Measurements from ENCODE around the gene FAM53B. TPM values are rescaled to one million over a fixed set of nuclear protein-coding genes. Genes with fewer than 3 reads are reported as not detected.
A peak's percentile ranks its signal among the peaks of the same experiment; 100 is the strongest.

Gene FAM53B
- total RNA-seq, 2 donors from 2014 or later = 16.6 to 21.8 TPM

DNA sequence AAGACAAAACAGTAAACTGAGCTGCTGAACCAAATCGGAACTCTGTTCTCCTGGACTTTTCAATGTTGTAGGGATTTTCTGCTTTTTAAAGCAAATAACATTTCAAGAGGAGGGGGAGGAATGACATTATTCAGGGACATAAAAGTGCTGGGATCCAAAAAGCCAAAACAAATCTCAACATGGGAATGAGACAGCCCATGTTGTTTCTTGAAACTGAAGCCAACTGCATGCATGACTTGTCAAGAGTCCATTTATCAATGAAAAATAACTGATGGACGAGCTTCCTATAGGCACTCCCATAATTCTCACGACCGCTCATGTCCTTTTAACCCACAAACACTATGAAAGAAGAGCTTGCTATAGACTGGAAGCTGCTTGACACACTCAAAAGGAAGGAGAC lies 27.8 kb downstream of the FAM53B start:
- H3K27ac Mint-ChIP-seq = peak overlapping the region; percentile 31 to 57

DNA sequence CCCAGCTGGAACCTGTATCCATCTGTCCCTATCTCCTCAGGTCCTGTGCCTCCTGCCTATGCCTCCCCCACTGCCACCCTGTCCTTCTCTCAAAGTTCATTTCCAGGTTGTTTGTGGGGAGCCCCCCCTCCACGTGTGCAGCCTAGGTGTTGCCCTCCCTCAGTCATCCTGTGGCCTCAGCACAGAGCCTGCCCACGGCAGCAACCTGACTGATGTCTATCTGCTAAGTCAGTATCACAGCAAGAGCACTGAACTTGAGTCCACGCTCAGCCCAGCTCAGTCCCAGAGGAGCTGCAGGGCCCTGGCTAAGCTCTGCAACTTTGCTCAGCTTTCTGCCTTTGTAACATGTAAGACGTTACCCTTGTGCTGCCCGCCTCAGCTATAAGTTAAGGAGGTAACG lies 28.7 kb downstream of the FAM53B start:
- no peaks in the 10 kb centered on the region for H3K27me3 Mint-ChIP-seq

More for the DNA sequence above, 27.8 kb downstream of the FAM53B start:
- Mint-ChIP-seq H3K4me3 (peak overlapping the region; percentile 79), H3K9me3 (no peaks in the 10 kb centered on the region), H3K4me1 (ENCODE audit: low read depth in 2 of 2) (peaks cover 61 to 79% of the 10 kb centered on the region in 2 donors), H3K36me3 (no peaks in the 10 kb centered on the region), H3K27me3 (no peaks in the 10 kb centered on the region)
- DNase-seq (ENCODE audit: low spot score) (no peak), ATAC-seq (no peak)

DNA sequence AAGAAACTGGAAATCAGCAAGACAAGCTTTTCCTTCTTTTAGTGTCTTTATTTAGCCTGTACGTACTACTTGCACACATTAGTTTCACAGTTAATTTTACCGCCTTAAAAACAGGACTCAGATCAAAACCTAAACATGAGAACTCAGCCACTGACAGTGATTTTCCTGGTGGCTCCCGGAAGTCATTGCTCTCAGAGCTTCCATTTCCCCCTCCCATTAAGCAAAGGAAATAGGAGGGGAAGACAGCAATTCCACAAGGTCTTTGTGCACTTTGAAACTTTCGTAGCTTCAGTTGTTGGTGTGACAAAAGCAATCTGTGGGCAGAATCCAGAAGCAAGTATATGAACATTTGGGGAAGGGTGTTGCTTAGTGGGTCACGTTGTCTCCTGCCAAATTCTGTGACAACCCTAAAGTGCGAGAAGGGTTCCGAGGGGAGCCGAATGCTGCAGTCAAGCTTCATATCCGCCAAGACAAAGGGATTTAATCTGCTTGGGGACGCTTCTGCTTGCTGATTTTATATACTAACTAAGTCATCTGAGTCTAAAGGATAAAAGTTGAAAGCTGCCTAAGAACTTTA lies 30.4 kb downstream of the FAM53B start:
- peak overlapping the region; percentile 19 to 82 for H3K27ac Mint-ChIP-seq
- no peak for ATAC-seq
- H3K4me1 Mint-ChIP-seq (ENCODE audit: low read depth in 2 of 2) = peaks cover 64 to 80% of the 10 kb centered on the region in 2 donors
- no peak for DNase-seq (ENCODE audit: low spot score)
- no peaks in the 10 kb centered on the region for H3K36me3 Mint-ChIP-seq
- no peaks in the 10 kb centered on the region for H3K9me3 Mint-ChIP-seq
- no peak overlapping the region for H3K4me3 Mint-ChIP-seq
- H3K27me3 Mint-ChIP-seq = no peaks in the 10 kb centered on the region

More for the DNA sequence above, 28.7 kb downstream of the FAM53B start:
- H3K4me1 Mint-ChIP-seq (ENCODE audit: low read depth in 2 of 2) = peaks cover 60 to 77% of the 10 kb centered on the region in 2 donors
- no peaks in the 10 kb centered on the region for H3K9me3 Mint-ChIP-seq
- ATAC-seq (no peak), DNase-seq (ENCODE audit: low spot score) (no peak)
- H3K36me3 Mint-ChIP-seq = no peaks in the 10 kb centered on the region
- H3K4me3 Mint-ChIP-seq = no peak overlapping the region
- peak overlapping the region; percentile 31 to 57 for H3K27ac Mint-ChIP-seq

GRCh38 chr10:124712704-124713407 lies 31.3 kb downstream of the FAM53B start:
- Mint-ChIP-seq H3K9me3 (no peaks in the 10 kb centered on the region), H3K4me1 (ENCODE audit: low read depth in 2 of 2) (peaks cover 63 to 78% of the 10 kb centered on the region in 2 donors), H3K36me3 (no peaks in the 10 kb centered on the region), H3K27me3 (no peaks in the 10 kb centered on the region), H3K27ac (peak overlapping the region; percentile 19 to 82), H3K4me3 (no peak overlapping the region)
- ATAC-seq (no peak), DNase-seq (ENCODE audit: low spot score) (no peak)

DNA sequence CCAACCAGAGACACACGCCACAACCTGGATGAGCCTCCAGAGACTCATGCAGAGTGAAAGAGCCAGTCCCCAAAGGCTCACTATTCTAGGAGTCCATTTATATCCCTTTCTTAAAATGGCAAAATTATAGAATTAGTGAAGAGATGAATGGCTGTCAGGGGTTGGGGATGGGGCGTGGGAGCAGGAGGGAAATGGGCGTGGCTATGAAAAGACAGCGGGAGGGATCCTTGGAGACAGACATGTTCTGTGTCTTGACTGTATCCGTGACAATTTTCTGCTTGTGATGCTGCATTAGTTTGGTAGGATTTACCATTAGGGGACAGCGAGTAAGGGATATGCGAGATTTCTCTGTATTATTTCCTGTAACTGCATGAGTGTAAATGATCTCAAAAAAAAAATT lies 33.0 kb downstream of the FAM53B start:
- no peaks in the 10 kb centered on the region for H3K27me3 Mint-ChIP-seq
- no peaks in the 10 kb centered on the region for H3K36me3 Mint-ChIP-seq
- peak overlapping the region; percentile 83 to 84 for H3K27ac Mint-ChIP-seq
- no peaks in the 10 kb centered on the region for H3K9me3 Mint-ChIP-seq
- ATAC-seq = no peak
- DNase-seq (ENCODE audit: low spot score) = no peak
- no peak overlapping the region for H3K4me3 Mint-ChIP-seq
- peaks cover 60 to 74% of the 10 kb centered on the region in 2 donors for H3K4me1 Mint-ChIP-seq (ENCODE audit: low read depth in 2 of 2)

DNA sequence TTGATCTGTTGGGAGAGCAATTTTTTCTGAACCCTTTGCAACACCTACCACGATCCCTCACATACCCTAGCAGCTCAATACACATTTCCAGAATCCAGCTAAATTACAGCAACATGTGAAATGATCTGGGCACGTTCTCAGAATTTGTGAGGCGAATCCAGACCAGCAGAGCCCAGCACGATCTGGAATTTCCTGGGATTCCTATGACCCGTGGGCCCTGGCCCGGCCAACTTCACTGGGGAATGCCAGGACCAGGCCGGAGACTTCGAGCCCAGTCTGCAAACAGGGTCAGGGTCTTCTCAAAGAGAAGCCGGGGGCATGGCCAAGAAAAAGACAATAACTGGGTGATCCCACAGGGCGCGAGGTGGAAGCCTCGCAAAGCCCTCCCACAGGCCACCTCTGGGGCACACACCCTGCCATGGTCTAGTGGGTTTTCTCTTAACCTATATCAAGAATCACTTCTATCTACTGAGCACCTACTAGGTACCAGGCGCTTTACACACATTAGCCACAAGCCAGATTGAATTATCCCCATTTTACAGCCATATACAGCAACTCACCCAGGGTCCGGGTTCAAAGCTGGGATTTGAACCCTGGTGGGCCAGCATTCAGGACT lies 33.8 kb downstream of the FAM53B start:
- ATAC-seq (no peak), DNase-seq (ENCODE audit: low spot score) (no peak)
- peaks cover 56 to 72% of the 10 kb centered on the region in 2 donors for H3K4me1 Mint-ChIP-seq (ENCODE audit: low read depth in 2 of 2)
- peak overlapping the region; percentile 83 to 84 for H3K27ac Mint-ChIP-seq
- H3K27me3 Mint-ChIP-seq = no peaks in the 10 kb centered on the region
- no peaks in the 10 kb centered on the region for H3K36me3 Mint-ChIP-seq
- no peaks in the 10 kb centered on the region for H3K9me3 Mint-ChIP-seq
- H3K4me3 Mint-ChIP-seq = no peak overlapping the region

- Mint-ChIP-seq H3K9me3 (no peaks in the 10 kb centered on the region), H3K36me3 (no peaks in the 10 kb centered on the region), H3K4me1 (ENCODE audit: low read depth in 2 of 2) (peaks cover 56 to 72% of the 10 kb centered on the region in 2 donors), H3K27me3 (no peaks in the 10 kb centered on the region), H3K4me3 (no peak overlapping the region), H3K27ac (peak overlapping the region; percentile 83 to 84)
- ATAC-seq (no peak), DNase-seq (ENCODE audit: low spot score) (no peak)
Observed at GRCh38 chr10:124709861-124710260, 34.3 kb downstream of the FAM53B start.

- Mint-ChIP-seq H3K9me3 (no peaks in the 10 kb centered on the region), H3K36me3 (no peaks in the 10 kb centered on the region), H3K27me3 (no peaks in the 10 kb centered on the region), H3K27ac (peak overlapping the region; percentile 83 to 84), H3K4me1 (ENCODE audit: low read depth in 2 of 2) (peaks cover 65 to 79% of the 10 kb centered on the region in 2 donors), H3K4me3 (peak overlapping the region; percentile 39)
- ATAC-seq (no peak), DNase-seq (ENCODE audit: low spot score) (no peak)
Observed at GRCh38 chr10:124708922-124709520, 35.2 kb downstream of the FAM53B start.

GRCh38 chr10:124708246-124708779 lies 35.9 kb downstream of the FAM53B start:
- Mint-ChIP-seq H3K36me3 (no peaks in the 10 kb centered on the region), H3K27me3 (no peaks in the 10 kb centered on the region), H3K4me1 (ENCODE audit: low read depth in 2 of 2) (peaks cover 71 to 79% of the 10 kb centered on the region in 2 donors), H3K27ac (peak overlapping the region; percentile 83 to 84), H3K9me3 (no peaks in the 10 kb centered on the region), H3K4me3 (peak overlapping the region; percentile 47)
- no peak for ATAC-seq
- no peak for DNase-seq (ENCODE audit: low spot score)

GRCh38 chr10:124707551-124707950 lies 36.6 kb downstream of the FAM53B start:
- H3K4me1 Mint-ChIP-seq (ENCODE audit: low read depth in 2 of 2) = peaks cover 73 to 79% of the 10 kb centered on the region in 2 donors
- H3K27me3 Mint-ChIP-seq = no peaks in the 10 kb centered on the region
- H3K9me3 Mint-ChIP-seq = no peaks in the 10 kb centered on the region
- peak overlapping the region; percentile 47 for H3K4me3 Mint-ChIP-seq
- ATAC-seq (no peak), DNase-seq (ENCODE audit: low spot score) (no peak)
- peak overlapping the region; percentile 83 to 84 for H3K27ac Mint-ChIP-seq
- no peaks in the 10 kb centered on the region for H3K36me3 Mint-ChIP-seq

GRCh38 chr10:124707144-124707467 lies 37.1 kb downstream of the FAM53B start:
- no peak overlapping the region for H3K4me3 Mint-ChIP-seq
- peaks cover 76 to 81% of the 10 kb centered on the region in 2 donors for H3K4me1 Mint-ChIP-seq (ENCODE audit: low read depth in 2 of 2)
- no peak for DNase-seq (ENCODE audit: low spot score)
- H3K36me3 Mint-ChIP-seq = peaks cover 2% of the 10 kb centered on the region
- H3K27ac Mint-ChIP-seq = peak overlapping the region; percentile 93 to 94
- H3K27me3 Mint-ChIP-seq = no peaks in the 10 kb centered on the region
- ATAC-seq = no peak
- no peaks in the 10 kb centered on the region for H3K9me3 Mint-ChIP-seq

DNA sequence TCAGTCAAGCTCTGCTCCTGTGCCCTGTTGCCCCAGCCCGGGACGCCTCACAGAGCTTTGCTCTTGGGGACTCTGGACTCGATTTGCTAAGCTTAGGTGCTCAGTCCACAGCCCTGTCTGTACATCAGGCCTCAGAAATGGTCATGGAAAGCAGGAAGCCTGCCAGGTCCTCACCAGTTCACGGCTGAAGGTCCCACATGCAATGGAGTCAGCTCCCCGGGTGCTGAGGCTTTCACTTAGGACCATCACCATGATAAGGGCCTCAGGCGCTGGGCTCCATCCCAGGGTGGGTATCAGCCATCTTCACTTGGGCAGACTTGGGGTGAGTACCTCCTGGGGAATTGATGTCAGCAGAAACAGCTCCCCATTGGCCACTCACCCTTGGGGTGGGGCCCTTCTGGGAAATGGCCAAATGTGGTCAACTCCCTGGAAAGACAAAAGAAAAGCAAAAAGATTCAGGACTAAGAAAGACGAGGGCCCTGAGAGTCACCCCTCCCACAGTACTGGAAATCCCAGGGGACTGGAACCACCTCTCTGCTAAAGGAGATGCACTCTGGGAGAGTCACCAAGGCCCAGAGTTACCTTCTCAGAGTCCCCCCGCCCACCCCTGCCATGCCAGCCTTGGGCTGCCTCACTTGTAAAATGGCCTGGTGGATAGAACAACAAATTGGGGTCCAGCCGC lies 37.6 kb downstream of the FAM53B start:
- no peak overlapping the region for H3K4me3 Mint-ChIP-seq
- H3K27ac Mint-ChIP-seq = peak overlapping the region; percentile 93 to 94
- DNase-seq (ENCODE audit: low spot score) (no peak), ATAC-seq (no peak)
- H3K4me1 Mint-ChIP-seq (ENCODE audit: low read depth in 2 of 2) = peaks cover 80 to 86% of the 10 kb centered on the region in 2 donors
- H3K27me3 Mint-ChIP-seq = no peaks in the 10 kb centered on the region
- H3K9me3 Mint-ChIP-seq = no peaks in the 10 kb centered on the region
- peaks cover 4% of the 10 kb centered on the region for H3K36me3 Mint-ChIP-seq

GRCh38 chr10:124705817-124706461 lies 38.2 kb downstream of the FAM53B start:
- Mint-ChIP-seq H3K27me3 (no peaks in the 10 kb centered on the region), H3K9me3 (no peaks in the 10 kb centered on the region), H3K4me3 (no peak overlapping the region), H3K4me1 (ENCODE audit: low read depth in 2 of 2) (peaks cover 84 to 90% of the 10 kb centered on the region in 2 donors), H3K36me3 (peaks cover 4% of the 10 kb centered on the region), H3K27ac (peak overlapping the region; percentile 93 to 94)
- no peak for ATAC-seq
- DNase-seq (ENCODE audit: low spot score) = no peak

Data from natural killer cell treated with Interleukin-12 subunit alpha and Interleukin-12 subunit beta and Interleukin-15 and Interleukin-18, amount 100 ng/mL, for 72 hours (primary cell).